Caki2 (cell line): ENCODE measurements around the gene TXN2. TPM values are rescaled to one million over a fixed set of nuclear protein-coding genes. Genes with fewer than 3 reads are reported as not detected.
"Not testable (repeated sequence)": the region's sequence is repeated elsewhere in the genome, so short reads cannot be mapped to it uniquely, and the experiment has no call there.

ENCODE experiments used
- DNase-seq: peaks from one replicate; pipeline ENCODE4 v3.0.0-alpha.2; 2015; ENCODE audit warnings: low read depth
- in situ Hi-C: cut with HindIII; loops from 2 replicates; pipeline ENCODE4 v1.10.0; 2016; ENCODE audit warnings: low sequenced_read_pairs, low pct_unique_long_range_greater_than_20kb, mixed read lengths
- total RNA-seq: library from RNA; depleted of rRNA; stranded (reverse); fragments of >200 nt; shearing (Covaris generic); gene quantifications from 2 replicates; pipeline ENCODE4 v1.2.3, GENCODE V29; 2014; ENCODE audit warnings: low replicate concordance

The TXN2 gene
- total RNA-seq, 1 experiment from 2014 or later, result 93.9 TPM

- DNase-seq, result no peak
- in situ Hi-C loops, result no loop called here
These were observed 17.7 kb downstream of the TXN2 start for GRCh38 chr22:36463783-36464184.

GRCh38 chr22:36461665-36462649 lies 19.5 kb downstream of the TXN2 start:
- peak; percentile 96 for DNase-seq
- in situ Hi-C loops, result no loop called here

- in situ Hi-C loops, result no loop called here
- no peak for DNase-seq
These were observed 21.2 kb downstream of the TXN2 start for GRCh38 chr22:36460202-36460601.

- DNase-seq, result no peak
- in situ Hi-C loops, result no loop called here
These were observed 23.6 kb downstream of the TXN2 start for GRCh38 chr22:36457688-36458450.

- in situ Hi-C loops, result no loop called here
- no peak for DNase-seq
These were observed 25.0 kb downstream of the TXN2 start for GRCh38 chr22:36456464-36456845.

GRCh38 chr22:36455571-36456463 lies 25.6 kb downstream of the TXN2 start:
- in situ Hi-C loops, result no loop called here
- DNase-seq, result no peak

GRCh38 chr22:36454916-36455570 lies 26.4 kb downstream of the TXN2 start:
- DNase-seq, result peak; percentile 87
- in situ Hi-C loops, result no loop called here

GRCh38 chr22:36453855-36454378 lies 27.5 kb downstream of the TXN2 start:
- in situ Hi-C loops, result no loop called here
- DNase-seq, result no peak

GRCh38 chr22:36452978-36453607 lies 28.3 kb downstream of the TXN2 start:
- DNase-seq, in situ Hi-C loops: not testable (repeated sequence)

GRCh38 chr22:36452250-36452977 lies 29.0 kb downstream of the TXN2 start:
- in situ Hi-C loops, result no loop called here

GRCh38 chr22:36450923-36451322 lies 30.5 kb downstream of the TXN2 start:
- in situ Hi-C loops, DNase-seq: not testable (repeated sequence)

More at GRCh38 chr22:36452250-36452977, 29.0 kb downstream of the TXN2 start:
- DNase-seq, result no peak

- in situ Hi-C loops, result no loop called here
- DNase-seq, result no peak
These were observed 31.8 kb downstream of the TXN2 start for GRCh38 chr22:36449596-36450175.

- no peak for DNase-seq
- in situ Hi-C loops, result no loop called here
These were observed 33.8 kb downstream of the TXN2 start for GRCh38 chr22:36447632-36448031.

- in situ Hi-C loops, result no loop called here
- DNase-seq, result no peak
These were observed 36.2 kb downstream of the TXN2 start for GRCh38 chr22:36445158-36445668.

- DNase-seq, result no peak
- in situ Hi-C loops, result no loop called here
These were observed 38.2 kb downstream of the TXN2 start for GRCh38 chr22:36443198-36443770.
